Adrenal gland (tissue), 12 donors: ENCODE measurements around the gene RELN. TPM values are rescaled to one million over a fixed set of nuclear protein-coding genes. Genes with fewer than 3 reads are reported as not detected.

Experiments used
- DNase-seq, 7 donors: peaks; one replicate each; pipeline ENCODE4 v3.0.0-alpha.2; 2019 to 2020
- H3K27ac ChIP-seq, 5 donors: fragments of 200-600 bp; sonication (generic) in 4 of 5; 1 replicate in 3 of 5; 2 replicates in 2 of 5; pipeline versions ENCODE4 v1.5.1 to v1.8.0; 2016 to 2020; ENCODE audit warnings: mild to moderate bottlenecking in 1 of 5
- H3K27me3 ChIP-seq: fragments of 200-600 bp; 2 replicates; pipeline ENCODE4 v1.8.0; 2021
- H3K36me3 ChIP-seq, 2 donors: fragments of 200-600 bp; replicated peaks in 1 of 2; 1 replicate in 1 of 2; 2 replicates in 1 of 2; pipeline versions ENCODE4 v1.5.1 to v1.8.0; 2018 to 2022
- H3K4me1 ChIP-seq, 2 donors: fragments of 200-600 bp; replicated peaks in 1 of 2; 1 replicate in 1 of 2; 2 replicates in 1 of 2; pipeline versions ENCODE4 v1.5.1 to v1.8.0; 2018 to 2021
- H3K4me3 ChIP-seq, 4 donors: fragments of 200-600 bp; sonication (generic) in 3 of 4; one replicate each; pipeline ENCODE4 v1.5.1; 2016 to 2018
- H3K9me3 ChIP-seq, 3 donors: fragments of 200-600 bp; sonication (generic) in 1 of 3; replicated peaks in 1 of 3; 1 replicate in 2 of 3; 2 replicates in 1 of 3; pipeline versions ENCODE4 v1.5.1 to v1.8.0; 2016 to 2021
- POLR2A ChIP-seq, 2 donors: fragments of 450-650 bp; IDR thresholded peaks; one replicate each; pipeline ENCODE4 v1.6.1; 2017; ENCODE audit warnings: antibody characterized with exemption in 2 of 2, mild to moderate bottlenecking in 2 of 2, moderate library complexity in 1 of 2
- WGBS, 4 donors: extraction: QIAGEN DNeasy Blood & Tissue Kit in 2 of 4; methylation state at CpG; one replicate each; pipeline versions ENCODE4 v1.1.5 to v1.1.7; 2013 to 2017; 5-methylcytosine and 5-hydroxymethylcytosine counted together
- intact Hi-C, 2 donors: fragments of 100-400 bp; cut with DNase I; formaldehyde crosslinking; loops; one replicate each; pipeline versions ENCODE4 v1.14.1 to v1.15.0; 2022 to 2023
- polyA plus RNA-seq, 3 donors: library from polyadenylated mRNA; stranded (reverse); fragments of 200-250 nt in 2 of 3; fragments of 350-450 nt in 1 of 3; fragmentation: Illumina TruSeq in 1 of 3; extraction: RNeasy Lipid Tissue Mini Kit (QIAGEN cat#74804) in 1 of 3; gene quantifications; one replicate each; pipeline ENCODE4 v1.2.3, GENCODE V29; 2013 to 2014
- total RNA-seq, 9 donors: library from RNA; depleted of rRNA in 4 of 9; stranded (reverse); fragments of >200 nt in 4 of 9; fragments of 120-200 nt in 1 of 9; fragmentation: NEBNext Ultra II Directional in 1 of 9; extraction: Animal tissue kit (Norgen Biotek cat#: 25700) in 1 of 9; gene quantifications; one replicate each; pipeline versions ENCODE4 v1.1.0 to v1.2.4, GENCODE V29; 2013 to 2023
- TF ChIP-seq, protein P1 (sequence below), 6 experiments: fragments of 450-650 bp in 4 of 6; fragments of 200-600 bp in 2 of 6; sonication (generic) in 1 of 6; IDR thresholded peaks; 1 replicate in 5 of 6; 2 replicates in 1 of 6; pipeline versions ENCODE4 v1.5.1 to v1.8.0; 2016 to 2021; ENCODE audit warnings: antibody characterized with exemption in 6 of 6, mild to moderate bottlenecking in 2 of 6, moderate library complexity in 1 of 6
- donor health status: healthy with polysubstance abuse.
- donor health status: Bipolar disorder and iron deficiency.
- donor health status: DM: yes; HTN: yes; CAD: no.
- donor health status: DM: no; HTN: no; CAD: no.
- donor health status: DM: no; HTN: no; CAD: no.
- donor health status: DM: yes; HTN: yes; CAD: no.

Gene RELN
- total and polyA plus RNA-seq, 12 donors = 0.88 to 7.9 (median 2.3) TPM

- no peak overlapping the region for H3K4me3 ChIP-seq
- H3K27ac ChIP-seq = no peak overlapping the region
- H3K27me3 ChIP-seq = no peaks in the 10 kb centered on the region
- H3K4me1 ChIP-seq = no peaks in the 10 kb centered on the region
- intact Hi-C loops = no loop called here
- WGBS, 4 donors = 87 to 93% (median 90%) methylated on average over 2 of the region's 2 CpGs
- no peak for DNase-seq
- TF ChIP-seq POLR2A (IDR thresholded peaks at IDR 0.05) = no peak
- TF ChIP-seq, protein P1, sequence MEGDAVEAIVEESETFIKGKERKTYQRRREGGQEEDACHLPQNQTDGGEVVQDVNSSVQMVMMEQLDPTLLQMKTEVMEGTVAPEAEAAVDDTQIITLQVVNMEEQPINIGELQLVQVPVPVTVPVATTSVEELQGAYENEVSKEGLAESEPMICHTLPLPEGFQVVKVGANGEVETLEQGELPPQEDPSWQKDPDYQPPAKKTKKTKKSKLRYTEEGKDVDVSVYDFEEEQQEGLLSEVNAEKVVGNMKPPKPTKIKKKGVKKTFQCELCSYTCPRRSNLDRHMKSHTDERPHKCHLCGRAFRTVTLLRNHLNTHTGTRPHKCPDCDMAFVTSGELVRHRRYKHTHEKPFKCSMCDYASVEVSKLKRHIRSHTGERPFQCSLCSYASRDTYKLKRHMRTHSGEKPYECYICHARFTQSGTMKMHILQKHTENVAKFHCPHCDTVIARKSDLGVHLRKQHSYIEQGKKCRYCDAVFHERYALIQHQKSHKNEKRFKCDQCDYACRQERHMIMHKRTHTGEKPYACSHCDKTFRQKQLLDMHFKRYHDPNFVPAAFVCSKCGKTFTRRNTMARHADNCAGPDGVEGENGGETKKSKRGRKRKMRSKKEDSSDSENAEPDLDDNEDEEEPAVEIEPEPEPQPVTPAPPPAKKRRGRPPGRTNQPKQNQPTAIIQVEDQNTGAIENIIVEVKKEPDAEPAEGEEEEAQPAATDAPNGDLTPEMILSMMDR (IDR thresholded peaks at IDR 0.05) = no peak
- no peaks in the 10 kb centered on the region for H3K9me3 ChIP-seq
- no peaks in the 10 kb centered on the region for H3K36me3 ChIP-seq
Observed at GRCh38 chr7:104011829-104012228, 22.4 kb upstream of the RELN start.

GRCh38 chr7:104010052-104010909 lies 20.8 kb upstream of the RELN start:
- Histone ChIP-seq H3K27ac (no peak overlapping the region), H3K4me1 (no peaks in the 10 kb centered on the region), H3K27me3 (no peaks in the 10 kb centered on the region), H3K36me3 (no peaks in the 10 kb centered on the region), H3K9me3 (no peaks in the 10 kb centered on the region), H3K4me3 (no peak overlapping the region)
- WGBS, 4 donors = 43 to 47% (median 44%) methylated on average over 5 of the region's 5 CpGs
- DNase-seq = no peak
- intact Hi-C loops = no loop called here
- TF ChIP-seq POLR2A (IDR thresholded peaks at IDR 0.05) = no peak
- TF ChIP-seq, protein P1 (IDR thresholded peaks at IDR 0.05) = no peak

- no peak for TF ChIP-seq POLR2A (IDR thresholded peaks at IDR 0.05)
- 84 to 92% (median 87%) methylated on average over 4 of the region's 4 CpGs for WGBS, 4 donors
- Histone ChIP-seq H3K27ac (no peak overlapping the region), H3K9me3 (no peaks in the 10 kb centered on the region), H3K27me3 (no peaks in the 10 kb centered on the region), H3K4me1 (no peaks in the 10 kb centered on the region), H3K4me3 (no peak overlapping the region), H3K36me3 (no peaks in the 10 kb centered on the region)
- DNase-seq = no peak
- intact Hi-C loops = no loop called here
Observed at GRCh38 chr7:104008107-104008506, 18.6 kb upstream of the RELN start.

DNA sequence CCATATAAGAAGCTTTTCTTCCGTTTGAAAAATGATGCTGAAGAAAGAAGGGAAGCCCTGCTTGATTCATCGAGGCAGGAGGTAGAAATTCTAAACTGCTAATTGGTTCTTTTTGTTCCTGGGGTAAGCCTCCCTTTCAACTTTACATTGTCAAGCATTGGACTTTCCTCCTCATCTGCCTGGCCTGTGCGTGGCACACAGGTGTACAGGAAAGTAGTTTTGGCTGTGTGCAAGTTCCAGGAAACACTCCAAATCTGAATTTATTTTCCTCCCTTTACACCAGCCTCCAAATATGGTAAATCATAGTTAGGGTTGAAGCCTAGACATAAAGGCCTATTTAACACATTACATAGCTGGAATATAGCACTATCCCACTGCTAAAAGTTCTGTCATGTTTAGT lies 18.2 kb upstream of the RELN start:
- Histone ChIP-seq H3K27ac (no peak overlapping the region), H3K4me3 (no peak overlapping the region), H3K4me1 (no peaks in the 10 kb centered on the region), H3K9me3 (no peaks in the 10 kb centered on the region), H3K36me3 (no peaks in the 10 kb centered on the region), H3K27me3 (no peaks in the 10 kb centered on the region)
- 60 to 84% (median 72%) methylated on average over 3 of the region's 3 CpGs for WGBS, 4 donors
- TF ChIP-seq POLR2A (IDR thresholded peaks at IDR 0.05) = no peak
- TF ChIP-seq, protein P1 (IDR thresholded peaks at IDR 0.05) = no peak
- intact Hi-C loops = no loop called here
- DNase-seq = no peak

DNA sequence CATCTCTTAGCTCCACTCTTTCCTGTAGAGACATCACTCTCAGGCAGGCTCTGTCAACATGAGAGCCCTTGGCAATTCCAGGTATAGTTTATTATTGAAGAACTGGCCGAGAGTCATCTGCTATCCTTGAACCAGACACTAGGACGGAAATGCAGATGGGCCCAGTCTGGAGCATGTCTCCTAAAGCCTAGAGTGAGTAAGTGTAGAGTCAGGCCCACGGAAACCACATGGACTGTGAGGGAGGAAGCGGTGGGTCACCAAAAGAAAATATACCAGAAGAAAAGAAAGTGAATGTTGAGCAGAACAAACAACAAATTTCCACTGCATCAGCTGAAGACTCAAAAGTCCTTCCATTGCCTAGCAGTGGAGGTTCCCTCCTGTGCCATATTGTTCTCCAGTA lies 15.7 kb upstream of the RELN start:
- Histone ChIP-seq H3K4me3 (no peak overlapping the region), H3K27ac (no peak overlapping the region), H3K4me1 (no peaks in the 10 kb centered on the region), H3K27me3 (no peaks in the 10 kb centered on the region), H3K36me3 (no peaks in the 10 kb centered on the region), H3K9me3 (no peaks in the 10 kb centered on the region)
- no peak for TF ChIP-seq POLR2A (IDR thresholded peaks at IDR 0.05)
- 74 to 90% (median 86%) methylated on average over 4 of the region's 4 CpGs for WGBS, 4 donors
- intact Hi-C loops = no loop called here
- DNase-seq = no peak
